K562 (cell line): Measurements from ENCODE around the gene ZNF775. TPM values are rescaled to one million over a fixed set of nuclear protein-coding genes. Genes with fewer than 3 reads are reported as not detected.
A peak's percentile ranks its signal among the peaks of the same experiment; 100 is the strongest.

Experiments
- CHD4 ChIP-seq: fragments of 200-600 bp; sonication (generic); IDR thresholded peaks from 3 replicates; pipeline ENCODE4 v1.6.1; 2012; ENCODE audit warnings: low read depth, mild to moderate bottlenecking, mixed read lengths, low read length, inconsistent platforms; ENCODE audit not compliant: insufficient read depth, insufficient replicate concordance, poor library complexity, severe bottlenecking
- EGR1 ChIP-seq: fragments of 450-650 bp; conservative IDR thresholded peaks from 2 replicates; pipeline ENCODE4 v1.6.1; 2017; ENCODE audit warnings: mild to moderate bottlenecking
- EP400 ChIP-seq: fragments of 450-650 bp; IDR thresholded peaks from 2 replicates; pipeline ENCODE4 v1.6.1; 2017; ENCODE audit warnings: antibody characterized with exemption, mild to moderate bottlenecking, moderate library complexity
- FOXA1 ChIP-seq: fragments of 450-650 bp; IDR thresholded peaks from 2 replicates; pipeline ENCODE4 v1.6.1; 2016; ENCODE audit warnings: mild to moderate bottlenecking, borderline replicate concordance
- GABPA ChIP-seq: fragments of 200-800 bp; sonication (Bioruptor generic); conservative IDR thresholded peaks from 2 replicates; pipeline ENCODE4 v1.6.1; 2016; ENCODE audit warnings: low read depth, missing genetic modification characterization, missing compliant biosample characterization
- HMGN3 ChIP-seq: IDR thresholded peaks from 2 replicates; pipeline ENCODE4 v1.6.1; 2011; ENCODE audit warnings: borderline replicate concordance, low read depth, mild to moderate bottlenecking, mixed read lengths, low read length; ENCODE audit not compliant: insufficient read length; ENCODE audit errors: extremely low read depth
- KAT7 ChIP-seq: sonication (generic); formaldehyde crosslinking; IDR thresholded peaks from 2 replicates; pipeline ENCODE4 v1.8.0; 2022; ENCODE audit warnings: missing genetic modification reagents, mild to moderate bottlenecking, borderline replicate concordance
- NR2C2 ChIP-seq, 2 experiments: fragments of 200-800 bp in 1 of 2; sonication (Bioruptor generic) in 1 of 2; sonication (generic) in 1 of 2; formaldehyde crosslinking in 1 of 2; IDR thresholded peaks; 2 replicates each; pipeline versions ENCODE4 v1.6.1 to v1.8.0; 2016 to 2022; ENCODE audit warnings: mild to moderate bottlenecking in 1 of 2, missing compliant biosample characterization in 1 of 2, missing genetic modification characterization in 1 of 2, missing genetic modification reagents in 1 of 2
- POU5F1 ChIP-seq: fragments of 150-350 bp; IDR thresholded peaks from 2 replicates; pipeline ENCODE4 v1.6.1; 2014; ENCODE audit warnings: borderline replicate concordance, low read length, low read depth, mild to moderate bottlenecking; ENCODE audit not compliant: partially characterized antibody
- PRMT5 ChIP-seq: sonication (generic); formaldehyde crosslinking; IDR thresholded peaks from 2 replicates; pipeline ENCODE4 v1.5.0; 2020; ENCODE audit warnings: missing genetic modification reagents
- PRPF4 ChIP-seq: fragments of 200-400 bp; formaldehyde crosslinking; IDR thresholded peaks from one replicate; pipeline ENCODE4 v1.6.1; 2017; ENCODE audit warnings: low read length, low read depth, mild to moderate bottlenecking; ENCODE audit not compliant: insufficient read depth, poor library complexity, severe bottlenecking
- RCOR1 ChIP-seq, 2 experiments: IDR thresholded peaks; 2 replicates each; pipeline ENCODE4 v1.6.1; 2012; ENCODE audit warnings: low read depth in 2 of 2, low read length in 2 of 2, borderline replicate concordance in 1 of 2, improper control_type of control experiment in 1 of 2
- SMAD1 ChIP-seq: fragments of 150-350 bp; IDR thresholded peaks from 2 replicates; pipeline ENCODE4 v1.6.1; 2014; ENCODE audit warnings: low read length, low read depth; ENCODE audit not compliant: partially characterized antibody
- XRCC5 ChIP-seq: fragments of 200-400 bp; formaldehyde crosslinking; IDR thresholded peaks from 2 replicates; pipeline ENCODE4 v1.6.1; 2017; ENCODE audit warnings: low read depth, mild to moderate bottlenecking, low read length
- ZBTB7A ChIP-seq: IDR thresholded peaks from 2 replicates; pipeline ENCODE4 v1.6.1; 2011; ENCODE audit warnings: low read depth, mild to moderate bottlenecking, low read length, moderate library complexity, borderline replicate concordance; ENCODE audit not compliant: control insufficient read depth
- ZNF23 ChIP-seq: fragments of 250-450 bp; sonication (Bioruptor Pico); IDR thresholded peaks from 2 replicates; pipeline ENCODE4 v1.4.0; 2020; ENCODE audit warnings: mild to moderate bottlenecking
- ZSCAN32 ChIP-seq: fragments of 450-650 bp; formaldehyde crosslinking; IDR thresholded peaks from 2 replicates; pipeline ENCODE4 v1.4.0; 2020; ENCODE audit warnings: mild to moderate bottlenecking, moderate library complexity
- polyA plus RNA-seq, 8 experiments: library from polyadenylated mRNA; depleted of rRNA in 4 of 8; stranded (reverse) in 5 of 8; unstranded in 3 of 8; fragments of >200 nt; fragmentation: Nextera tagmentation in 2 of 8; fragmentation: Illumina TruSeq in 1 of 8; extraction: Ambion mirVana in 2 of 8; extraction: Trizol in 1 of 8; gene quantifications; 2 replicates each; pipeline versions ENCODE4 v1.2.1 to v1.2.3, GENCODE V29; 2011 to 2014; ENCODE audit warnings: inconsistent platforms in 1 of 8, missing spikeins in 1 of 8
- total RNA-seq, 7 experiments: library from RNA; depleted of rRNA in 6 of 7; stranded (reverse); fragments of >200 nt in 6 of 7; fragmentation: Illumina TruSeq in 2 of 7; extraction: Trizol in 2 of 7; gene quantifications; 2 replicates each; pipeline versions ENCODE4 v1.2.1 to v1.2.3, GENCODE V29; 2011 to 2021; ENCODE audit warnings: low replicate concordance in 1 of 7
- TF ChIP-seq, protein P1 (sequence below): sonication (generic); formaldehyde crosslinking; IDR thresholded peaks from 2 replicates; pipeline ENCODE4 v1.8.0; 2022; ENCODE audit warnings: mild to moderate bottlenecking, missing genetic modification reagents
- TF ChIP-seq, protein P2 (sequence below): fragments of 250-450 bp; sonication (Bioruptor Pico); IDR thresholded peaks from 2 replicates; pipeline ENCODE4 v1.4.0; 2020

The ZNF775 gene
- total and polyA plus RNA-seq, 9 of the 15 experiments (the other 6 are each of a cell fraction or from before 2014, with no cell fraction given) = 0.04 to 18.7 (median 4.9) TPM

DNA sequence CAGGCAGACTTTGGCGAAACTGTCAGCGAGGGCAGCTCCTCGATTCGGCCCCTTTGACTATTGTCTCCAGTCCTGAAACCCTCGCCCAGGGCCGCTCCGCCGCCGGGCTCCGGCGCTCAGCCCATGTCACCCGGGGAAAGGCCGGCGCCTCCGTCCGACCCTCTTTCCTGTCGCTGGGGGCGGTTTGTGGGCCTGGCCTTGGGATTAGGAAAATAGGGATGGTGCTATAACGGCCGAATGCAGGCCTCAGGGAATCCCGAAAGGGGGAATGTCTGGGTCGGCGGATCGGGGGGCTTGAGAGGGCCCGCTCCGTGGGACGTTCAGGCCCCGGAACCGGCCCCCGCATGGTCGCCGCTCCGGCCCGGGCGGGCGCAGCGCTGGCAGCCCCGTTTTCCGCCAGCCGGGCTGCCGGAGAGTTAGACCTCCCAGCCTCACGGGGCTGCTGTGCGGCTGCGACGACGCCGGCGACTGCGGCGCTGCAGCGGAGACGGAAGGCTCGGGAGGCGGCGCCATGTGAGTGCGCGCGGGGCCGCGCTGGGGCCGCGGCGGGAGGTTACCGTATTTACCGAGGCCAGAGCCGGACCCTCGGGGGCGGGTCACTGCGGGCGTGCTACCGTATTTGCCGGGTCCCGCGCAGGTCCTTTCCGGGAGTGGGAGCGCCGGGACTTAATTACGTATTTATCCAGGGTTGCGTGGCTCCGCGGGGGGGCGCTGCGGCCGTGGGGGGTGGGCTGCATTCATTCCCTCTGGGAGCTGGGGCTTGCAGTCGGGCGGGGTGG lies 25.9 kb downstream of the ZNF775 start (continued):
- TF ChIP-seq ZBTB7A (peak; percentile 96), EGR1 (peak; percentile 84), KAT7 (CRISPR knock-in tag) (peak; percentile 85; the same call in 1 of the 2 replicates), ZNF23 (no peak), XRCC5 (peak; percentile 83), CHD4 (no peak), ZSCAN32 (CRISPR knock-in tag) (no peak), POU5F1 (no peak), FOXA1 (no peak), NR2C2 (CRISPR knock-in tag; IDR thresholded peaks at IDR 0.05) (no peak), NR2C2 (tag; IDR thresholded peaks at IDR 0.05) (peak; percentile 80), PRMT5 (CRISPR knock-in tag) (no peak), EP400 (peak; percentile 87), PRPF4 (peak; percentile 70), RCOR1 (IDR thresholded peaks at IDR 0.05; ENCODE audit: borderline replicate concordance in 1 of 2, low read depth in 2 of 2, low read length in 2 of 2) (peak in 1 of 2 experiments; percentile 94; a peak in 2 of 4 replicates), SMAD1 (peak; percentile 72), GABPA (tag) (peak; percentile 81), HMGN3 (peak; percentile 98)
- TF ChIP-seq, protein P1, sequence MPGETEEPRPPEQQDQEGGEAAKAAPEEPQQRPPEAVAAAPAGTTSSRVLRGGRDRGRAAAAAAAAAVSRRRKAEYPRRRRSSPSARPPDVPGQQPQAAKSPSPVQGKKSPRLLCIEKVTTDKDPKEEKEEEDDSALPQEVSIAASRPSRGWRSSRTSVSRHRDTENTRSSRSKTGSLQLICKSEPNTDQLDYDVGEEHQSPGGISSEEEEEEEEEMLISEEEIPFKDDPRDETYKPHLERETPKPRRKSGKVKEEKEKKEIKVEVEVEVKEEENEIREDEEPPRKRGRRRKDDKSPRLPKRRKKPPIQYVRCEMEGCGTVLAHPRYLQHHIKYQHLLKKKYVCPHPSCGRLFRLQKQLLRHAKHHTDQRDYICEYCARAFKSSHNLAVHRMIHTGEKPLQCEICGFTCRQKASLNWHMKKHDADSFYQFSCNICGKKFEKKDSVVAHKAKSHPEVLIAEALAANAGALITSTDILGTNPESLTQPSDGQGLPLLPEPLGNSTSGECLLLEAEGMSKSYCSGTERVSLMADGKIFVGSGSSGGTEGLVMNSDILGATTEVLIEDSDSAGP = no peak
- TF ChIP-seq, protein P2, sequence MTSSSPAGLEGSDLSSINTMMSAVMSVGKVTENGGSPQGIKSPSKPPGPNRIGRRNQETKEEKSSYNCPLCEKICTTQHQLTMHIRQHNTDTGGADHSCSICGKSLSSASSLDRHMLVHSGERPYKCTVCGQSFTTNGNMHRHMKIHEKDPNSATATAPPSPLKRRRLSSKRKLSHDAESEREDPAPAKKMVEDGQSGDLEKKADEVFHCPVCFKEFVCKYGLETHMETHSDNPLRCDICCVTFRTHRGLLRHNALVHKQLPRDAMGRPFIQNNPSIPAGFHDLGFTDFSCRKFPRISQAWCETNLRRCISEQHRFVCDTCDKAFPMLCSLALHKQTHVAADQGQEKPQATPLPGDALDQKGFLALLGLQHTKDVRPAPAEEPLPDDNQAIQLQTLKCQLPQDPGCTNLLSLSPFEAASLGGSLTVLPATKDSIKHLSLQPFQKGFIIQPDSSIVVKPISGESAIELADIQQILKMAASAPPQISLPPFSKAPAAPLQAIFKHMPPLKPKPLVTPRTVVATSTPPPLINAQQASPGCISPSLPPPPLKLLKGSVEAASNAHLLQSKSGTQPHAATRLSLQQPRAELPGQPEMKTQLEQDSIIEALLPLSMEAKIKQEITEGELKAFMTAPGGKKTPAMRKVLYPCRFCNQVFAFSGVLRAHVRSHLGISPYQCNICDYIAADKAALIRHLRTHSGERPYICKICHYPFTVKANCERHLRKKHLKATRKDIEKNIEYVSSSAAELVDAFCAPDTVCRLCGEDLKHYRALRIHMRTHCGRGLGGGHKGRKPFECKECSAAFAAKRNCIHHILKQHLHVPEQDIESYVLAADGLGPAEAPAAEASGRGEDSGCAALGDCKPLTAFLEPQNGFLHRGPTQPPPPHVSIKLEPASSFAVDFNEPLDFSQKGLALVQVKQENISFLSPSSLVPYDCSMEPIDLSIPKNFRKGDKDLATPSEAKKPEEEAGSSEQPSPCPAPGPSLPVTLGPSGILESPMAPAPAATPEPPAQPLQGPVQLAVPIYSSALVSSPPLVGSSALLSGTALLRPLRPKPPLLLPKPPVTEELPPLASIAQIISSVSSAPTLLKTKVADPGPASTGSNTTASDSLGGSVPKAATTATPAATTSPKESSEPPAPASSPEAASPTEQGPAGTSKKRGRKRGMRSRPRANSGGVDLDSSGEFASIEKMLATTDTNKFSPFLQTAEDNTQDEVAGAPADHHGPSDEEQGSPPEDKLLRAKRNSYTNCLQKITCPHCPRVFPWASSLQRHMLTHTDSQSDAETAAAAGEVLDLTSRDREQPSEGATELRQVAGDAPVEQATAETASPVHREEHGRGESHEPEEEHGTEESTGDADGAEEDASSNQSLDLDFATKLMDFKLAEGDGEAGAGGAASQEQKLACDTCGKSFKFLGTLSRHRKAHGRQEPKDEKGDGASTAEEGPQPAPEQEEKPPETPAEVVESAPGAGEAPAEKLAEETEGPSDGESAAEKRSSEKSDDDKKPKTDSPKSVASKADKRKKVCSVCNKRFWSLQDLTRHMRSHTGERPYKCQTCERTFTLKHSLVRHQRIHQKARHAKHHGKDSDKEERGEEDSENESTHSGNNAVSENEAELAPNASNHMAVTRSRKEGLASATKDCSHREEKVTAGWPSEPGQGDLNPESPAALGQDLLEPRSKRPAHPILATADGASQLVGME (CRISPR knock-in tag) = 0 out of 2 replicates have a peak, but pooled peaks have one; percentile 32
